ENCODE results near the gene OST4. TPM values are rescaled to one million over a fixed set of nuclear protein-coding genes. Genes with fewer than 3 reads are reported as not detected.
A peak's percentile ranks its signal among the peaks of the same experiment; 100 is the strongest.

The OST4 gene
- total and polyA plus RNA-seq, 4 donors, result 219 to 750 (median 396) TPM

DNA sequence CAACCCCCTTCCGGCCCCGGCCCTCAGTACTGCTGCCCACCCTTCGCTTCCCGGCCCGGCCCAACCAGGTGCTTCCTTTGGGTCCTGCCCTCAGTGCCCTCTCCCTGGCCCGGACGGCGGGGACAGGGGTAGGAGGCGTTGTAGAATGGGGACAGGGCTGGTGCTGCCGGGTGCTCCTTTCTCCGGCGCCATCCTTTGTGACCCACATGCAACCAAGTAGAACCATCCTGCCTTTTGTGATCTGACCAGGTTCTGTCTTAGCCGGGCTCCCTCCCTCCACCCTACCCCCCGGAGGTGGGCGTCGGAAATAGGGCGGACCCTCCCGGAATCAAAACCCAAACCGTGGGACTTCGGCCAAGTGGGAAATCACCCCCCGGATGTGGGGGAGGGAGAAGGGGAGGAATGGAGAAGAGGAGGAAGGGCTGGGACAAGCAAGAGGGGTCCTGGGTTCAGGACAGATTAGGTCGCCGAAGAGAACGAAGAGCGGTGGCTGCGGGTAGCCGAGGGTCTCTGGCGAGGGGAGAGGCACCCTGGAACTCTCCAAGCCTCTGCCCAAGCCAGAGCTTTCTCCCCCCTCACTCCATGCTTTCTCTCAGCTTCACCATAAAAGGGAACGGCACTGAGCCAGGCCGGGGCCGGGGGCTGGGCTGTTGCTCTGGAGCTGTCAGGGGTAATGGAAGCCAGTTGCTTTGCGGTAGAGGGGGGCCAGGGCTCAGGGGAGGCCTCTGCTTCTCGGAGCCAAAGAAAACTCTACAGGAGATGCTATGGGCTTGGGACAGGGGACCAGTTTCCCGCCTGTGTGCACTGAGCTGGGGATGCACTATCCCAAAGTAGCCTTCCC, 756 bp upstream of the OST4 start:
- H3K4me1 ChIP-seq (ENCODE audit: control insufficient read depth in 1 of 2, insufficient read depth in 2 of 2, low read length in 2 of 2), result no peaks in the 10 kb centered on the region
- H3K27me3 ChIP-seq (ENCODE audit: control insufficient read depth in 1 of 2, insufficient read depth in 2 of 2, low read length in 1 of 2), result no peaks in the 10 kb centered on the region
- no peaks in the 10 kb centered on the region for H3K36me3 ChIP-seq (ENCODE audit: control insufficient read depth in 1 of 2, insufficient read depth in 2 of 2, low read length in 1 of 2)
- WGBS, 2 donors, result 2 to 3% methylated on average over 30 to 34 of the region's 34 CpGs
- intact Hi-C loops (cut with DNase I), result loop anchor here in 1 of 2 donors (2.0 kb wide), 1 partner anchor 19 kb away; no protein-coding TSS in a partner anchor
- peak overlapping the region; percentile 83 to 90 for H3K27ac ChIP-seq (ENCODE audit: low read depth in 1 of 2, low read length in 2 of 2)
- ATAC-seq (ENCODE audit: low FRiP score), result peak; percentile 66
- peak overlapping the region; percentile 47 to 50 for H3K4me3 ChIP-seq (ENCODE audit: low read length in 2 of 2)
- DNase-seq, result peak; percentile 87 to 91
- no peaks in the 10 kb centered on the region for H3K9me3 ChIP-seq (ENCODE audit: control insufficient read depth, low read length)

- Histone ChIP-seq H3K27me3 (ENCODE audit: control insufficient read depth in 1 of 2, insufficient read depth in 2 of 2, low read length in 1 of 2) (no peaks in the 10 kb centered on the region), H3K36me3 (ENCODE audit: control insufficient read depth in 1 of 2, insufficient read depth in 2 of 2, low read length in 1 of 2) (no peaks in the 10 kb centered on the region), H3K4me1 (ENCODE audit: control insufficient read depth in 1 of 2, insufficient read depth in 2 of 2, low read length in 2 of 2) (no peaks in the 10 kb centered on the region), H3K4me3 (ENCODE audit: low read length in 2 of 2) (peak overlapping the region; percentile 23 to 76), H3K27ac (ENCODE audit: low read depth in 1 of 2, low read length in 2 of 2) (peak overlapping the region; percentile 2 to 28), H3K9me3 (ENCODE audit: control insufficient read depth, low read length) (no peaks in the 10 kb centered on the region)
- ATAC-seq (ENCODE audit: low FRiP score) (no peak), DNase-seq (no peak)
- 0 to 1% methylated on average over 11 of the region's 11 CpGs for WGBS, 2 donors
- intact Hi-C loops (cut with DNase I), result loop anchor here in 1 of 2 donors (2.0 kb wide), 1 partner anchor 18 kb away; no protein-coding TSS in a partner anchor
Measured at GRCh38 chr2:27070653-27071276, 689 bp downstream of the OST4 start.

DNA sequence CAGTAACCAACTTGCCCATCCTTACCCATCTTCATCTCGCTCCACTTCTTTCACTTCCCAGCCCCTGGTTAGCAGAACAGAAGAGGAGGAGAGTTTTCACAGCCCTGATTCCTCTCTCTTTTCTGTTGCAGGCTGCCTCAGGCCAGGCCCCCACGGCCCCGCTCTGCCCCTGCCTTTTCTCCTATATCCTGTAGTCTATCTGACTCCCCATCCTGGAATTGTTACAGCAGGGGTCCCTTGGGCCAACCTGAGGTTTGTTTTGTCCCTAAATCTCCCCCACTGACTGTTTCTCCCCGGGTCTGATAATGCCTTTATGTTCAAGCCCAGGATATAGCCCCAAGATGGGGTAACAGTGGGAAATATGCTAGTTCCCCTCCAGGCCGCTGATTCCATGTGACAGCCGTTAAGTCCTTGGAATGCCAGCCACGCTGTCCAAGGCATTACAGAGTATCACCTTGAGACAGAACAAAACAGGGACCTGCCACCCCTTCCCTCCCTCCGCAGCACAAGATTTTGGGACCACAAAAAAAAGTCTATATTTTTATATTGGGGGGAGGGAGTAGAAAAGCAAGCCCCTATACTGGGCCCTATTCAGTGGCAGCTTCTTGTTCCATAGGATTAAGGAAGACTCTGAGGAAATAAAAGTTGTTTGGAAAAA, 1.4 kb downstream of the OST4 start:
- DNase-seq, result peak in 1 of 2 donors; percentile 51
- Histone ChIP-seq H3K27me3 (ENCODE audit: control insufficient read depth in 1 of 2, insufficient read depth in 2 of 2, low read length in 1 of 2) (no peaks in the 10 kb centered on the region), H3K9me3 (ENCODE audit: control insufficient read depth, low read length) (no peaks in the 10 kb centered on the region), H3K27ac (ENCODE audit: low read depth in 1 of 2, low read length in 2 of 2) (no peak overlapping the region), H3K36me3 (ENCODE audit: control insufficient read depth in 1 of 2, insufficient read depth in 2 of 2, low read length in 1 of 2) (no peaks in the 10 kb centered on the region), H3K4me1 (ENCODE audit: control insufficient read depth in 1 of 2, insufficient read depth in 2 of 2, low read length in 2 of 2) (no peaks in the 10 kb centered on the region), H3K4me3 (ENCODE audit: low read length in 2 of 2) (peak overlapping the region in 1 of 2 donors; percentile 76)
- ATAC-seq (ENCODE audit: low FRiP score), result no peak
- intact Hi-C loops (cut with DNase I), result loop anchor here in 1 of 2 donors (2.0 kb wide), 1 partner anchor 17 kb away; no protein-coding TSS in a partner anchor
- 63 to 69% methylated on average over 8 of the region's 8 CpGs for WGBS, 2 donors

GRCh38 chr2:27069436-27069835, 2.0 kb downstream of the OST4 start:
- intact Hi-C loops (cut with DNase I), result no loop called here
- no peak overlapping the region for H3K27ac ChIP-seq (ENCODE audit: low read depth in 1 of 2, low read length in 2 of 2)
- H3K36me3 ChIP-seq (ENCODE audit: control insufficient read depth in 1 of 2, insufficient read depth in 2 of 2, low read length in 1 of 2), result no peaks in the 10 kb centered on the region

GRCh38 chr2:27067385-27067784, 4.1 kb downstream of the OST4 start:
- intact Hi-C loops (cut with DNase I), result no loop called here
- WGBS, 2 donors, result 84 to 87% methylated on average over 5 of the region's 5 CpGs
- Histone ChIP-seq H3K36me3 (ENCODE audit: control insufficient read depth in 1 of 2, insufficient read depth in 2 of 2, low read length in 1 of 2) (no peaks in the 10 kb centered on the region), H3K27me3 (ENCODE audit: control insufficient read depth in 1 of 2, insufficient read depth in 2 of 2, low read length in 1 of 2) (no peaks in the 10 kb centered on the region), H3K4me3 (ENCODE audit: low read length in 2 of 2) (no peak overlapping the region), H3K4me1 (ENCODE audit: control insufficient read depth in 1 of 2, insufficient read depth in 2 of 2, low read length in 2 of 2) (no peaks in the 10 kb centered on the region), H3K9me3 (ENCODE audit: control insufficient read depth, low read length) (no peaks in the 10 kb centered on the region), H3K27ac (ENCODE audit: low read depth in 1 of 2, low read length in 2 of 2) (no peak overlapping the region)
- DNase-seq (peak in 1 of 2 donors; percentile 45), ATAC-seq (ENCODE audit: low FRiP score) (no peak)

More at GRCh38 chr2:27069436-27069835, 2.0 kb downstream of the OST4 start:
- no peaks in the 10 kb centered on the region for H3K4me1 ChIP-seq (ENCODE audit: control insufficient read depth in 1 of 2, insufficient read depth in 2 of 2, low read length in 2 of 2)
- no peaks in the 10 kb centered on the region for H3K9me3 ChIP-seq (ENCODE audit: control insufficient read depth, low read length)
- H3K4me3 ChIP-seq (ENCODE audit: low read length in 2 of 2), result no peak overlapping the region
- no peaks in the 10 kb centered on the region for H3K27me3 ChIP-seq (ENCODE audit: control insufficient read depth in 1 of 2, insufficient read depth in 2 of 2, low read length in 1 of 2)
- ATAC-seq (ENCODE audit: low FRiP score), result no peak
- WGBS, 2 donors, result 90 to 97% methylated on average over 6 of the region's 6 CpGs
- DNase-seq, result no peak

GRCh38 chr2:27065128-27065527, 6.3 kb downstream of the OST4 start:
- Histone ChIP-seq H3K4me1 (ENCODE audit: control insufficient read depth in 1 of 2, insufficient read depth in 2 of 2, low read length in 2 of 2) (no peaks in the 10 kb centered on the region), H3K9me3 (ENCODE audit: control insufficient read depth, low read length) (no peaks in the 10 kb centered on the region), H3K4me3 (ENCODE audit: low read length in 2 of 2) (no peak overlapping the region), H3K27ac (ENCODE audit: low read depth in 1 of 2, low read length in 2 of 2) (no peak overlapping the region), H3K36me3 (ENCODE audit: control insufficient read depth in 1 of 2, insufficient read depth in 2 of 2, low read length in 1 of 2) (no peaks in the 10 kb centered on the region), H3K27me3 (ENCODE audit: control insufficient read depth in 1 of 2, insufficient read depth in 2 of 2, low read length in 1 of 2) (no peaks in the 10 kb centered on the region)
- DNase-seq (no peak), ATAC-seq (ENCODE audit: low FRiP score) (no peak)
- WGBS, 2 donors, result 73 to 81% methylated on average over 3 of the region's 3 CpGs
- intact Hi-C loops (cut with DNase I), result no loop called here

DNA sequence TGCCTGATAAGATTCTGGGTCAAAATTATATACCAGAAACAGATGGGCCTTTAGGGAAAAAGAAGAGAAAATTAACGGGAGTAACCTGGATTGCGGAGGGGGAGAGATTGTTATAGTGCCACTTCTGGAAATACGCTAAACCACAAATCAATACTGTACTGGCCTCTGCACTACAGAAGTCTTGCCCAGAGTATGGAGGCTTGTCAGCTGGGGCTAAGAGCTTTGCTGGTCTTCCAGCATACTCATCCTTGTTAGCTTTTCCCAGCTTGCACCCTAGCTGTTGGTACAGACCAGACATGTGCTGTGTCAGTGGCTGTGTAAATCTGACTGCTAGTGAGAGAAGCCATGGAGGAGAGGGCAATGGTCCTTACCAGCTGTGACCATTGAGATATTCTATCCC, 11.1 kb downstream of the OST4 start:
- Histone ChIP-seq H3K27ac (ENCODE audit: low read depth in 1 of 2, low read length in 2 of 2) (no peak overlapping the region), H3K9me3 (ENCODE audit: control insufficient read depth, low read length) (no peaks in the 10 kb centered on the region), H3K4me1 (ENCODE audit: control insufficient read depth in 1 of 2, insufficient read depth in 2 of 2, low read length in 2 of 2) (no peaks in the 10 kb centered on the region), H3K4me3 (ENCODE audit: low read length in 2 of 2) (no peak overlapping the region), H3K27me3 (ENCODE audit: control insufficient read depth in 1 of 2, insufficient read depth in 2 of 2, low read length in 1 of 2) (no peaks in the 10 kb centered on the region), H3K36me3 (ENCODE audit: control insufficient read depth in 1 of 2, insufficient read depth in 2 of 2, low read length in 1 of 2) (peaks cover 0 to 3% of the 10 kb centered on the region in 2 donors)
- no peak for DNase-seq
- intact Hi-C loops (cut with DNase I), result no loop called here
- WGBS, 2 donors, result 89 to 90% methylated on average over 3 of the region's 3 CpGs
- ATAC-seq (ENCODE audit: low FRiP score), result peak; percentile 29

GRCh38 chr2:27059141-27059820, 12.2 kb downstream of the OST4 start:
- no peak overlapping the region for H3K27ac ChIP-seq (ENCODE audit: low read depth in 1 of 2, low read length in 2 of 2)
- intact Hi-C loops (cut with DNase I), result no loop called here
- ATAC-seq (ENCODE audit: low FRiP score), result no peak
- no peaks in the 10 kb centered on the region for H3K9me3 ChIP-seq (ENCODE audit: control insufficient read depth, low read length)
- no peak for DNase-seq
- H3K4me3 ChIP-seq (ENCODE audit: low read length in 2 of 2), result no peak overlapping the region
- H3K27me3 ChIP-seq (ENCODE audit: control insufficient read depth in 1 of 2, insufficient read depth in 2 of 2, low read length in 1 of 2), result no peaks in the 10 kb centered on the region
- H3K36me3 ChIP-seq (ENCODE audit: control insufficient read depth in 1 of 2, insufficient read depth in 2 of 2, low read length in 1 of 2), result peaks cover 0 to 3% of the 10 kb centered on the region in 2 donors
- WGBS, 2 donors, result 80 to 82% methylated on average over 15 of the region's 15 CpGs
- H3K4me1 ChIP-seq (ENCODE audit: control insufficient read depth in 1 of 2, insufficient read depth in 2 of 2, low read length in 2 of 2), result no peaks in the 10 kb centered on the region

Measured in aorta (tissue), 5 donors.